Fibroblast of skin of left biceps (primary cell): ENCODE measurements around the gene ZNF648.
"Not testable (repeated sequence)": the region's sequence is repeated elsewhere in the genome, so short reads cannot be mapped to it uniquely, and the experiment has no call there.

ENCODE experiments used
- DNase-seq, 2 experiments: peaks; one replicate each; pipeline ENCODE4 v3.0.0-alpha.2; 2013; ENCODE audit warnings: low read depth in 2 of 2

Gene ZNF648

GRCh38 chr1:182061594-182061993 is at the start of gene ZNF648:
Gene ZNF648 (minus strand): TSS chr1:182061712. CDS start chr1:182058010, 3,702 bp downstream.
- DNase-seq, result no peak

DNA sequence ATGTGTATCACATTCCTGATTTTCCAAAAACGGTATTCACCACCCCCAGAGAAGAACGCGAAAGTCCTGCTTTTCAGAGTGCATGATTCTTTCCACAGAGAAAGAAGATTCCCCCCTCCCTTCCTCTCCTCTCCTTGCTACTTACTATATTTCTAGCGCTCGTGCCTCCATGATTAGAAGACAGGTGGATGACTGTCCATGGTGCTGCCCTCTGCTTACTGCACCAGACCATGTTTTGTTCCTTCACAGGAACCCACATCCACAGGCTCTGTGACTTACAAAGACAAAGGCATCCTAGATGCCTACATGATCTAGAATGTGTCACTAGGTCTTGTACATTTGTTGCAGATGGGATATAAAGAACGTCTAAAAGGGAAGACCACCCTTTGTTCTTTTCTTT is 49.1 kb upstream of the ZNF648 start:
- no peak for DNase-seq

DNA sequence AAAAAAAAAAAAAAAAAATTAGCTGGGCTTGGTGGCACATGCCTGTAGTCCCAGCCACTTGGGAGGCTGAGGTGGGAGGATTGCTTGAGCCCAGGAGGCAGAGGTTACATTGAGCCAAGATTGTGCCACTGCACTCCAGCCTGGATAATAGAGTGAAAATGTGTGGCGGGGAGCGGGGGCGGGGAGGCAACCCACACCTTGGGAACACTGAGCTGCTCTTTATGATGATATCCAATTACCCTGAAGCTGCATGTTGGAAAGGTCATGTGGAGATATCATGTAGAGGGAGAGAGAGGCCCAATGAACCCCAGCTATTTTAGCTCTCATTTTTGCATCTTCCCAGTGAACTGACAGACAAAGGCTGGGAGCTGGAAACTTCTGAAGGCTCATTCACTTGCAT is 48.3 kb upstream of the ZNF648 start:
- no peak for DNase-seq

DNA sequence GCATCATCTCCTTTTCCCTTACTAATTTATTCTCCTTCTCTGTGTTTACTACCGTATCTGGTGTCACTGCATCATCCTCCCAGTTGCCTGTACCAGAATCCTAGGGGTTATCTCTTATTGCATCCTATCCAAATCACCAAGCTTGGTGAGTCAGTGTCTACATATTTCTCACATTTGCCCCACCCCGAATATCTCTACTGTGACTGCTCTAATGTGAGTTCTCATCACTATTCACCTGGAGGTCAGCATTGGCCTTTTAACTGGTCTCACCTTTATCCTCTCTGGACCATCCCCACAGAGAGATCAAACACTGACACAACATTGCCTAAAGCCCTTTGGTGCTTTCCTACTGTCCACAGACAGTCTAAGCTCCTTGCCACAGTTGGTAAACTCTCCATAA is 45.7 kb upstream of the ZNF648 start:
- DNase-seq, result no peak

DNA sequence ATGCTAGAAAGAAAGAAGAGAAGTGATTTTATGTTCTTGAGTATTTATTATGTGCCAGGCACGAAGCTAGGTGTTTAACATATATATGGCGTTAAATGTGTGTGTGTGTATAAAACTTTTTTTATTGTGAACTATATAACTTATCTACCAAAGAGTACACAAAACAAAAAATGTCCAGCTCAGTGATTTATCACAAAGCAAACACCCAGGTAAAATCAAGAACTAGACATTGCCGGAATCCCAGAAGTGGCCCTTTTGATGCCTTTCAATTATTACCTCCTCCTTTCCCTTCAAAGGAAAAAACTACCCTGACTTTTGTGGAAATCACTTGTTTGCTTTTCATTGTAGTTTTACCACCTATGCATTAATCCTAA is 40.5 kb upstream of the ZNF648 start:
- no peak for DNase-seq

DNA sequence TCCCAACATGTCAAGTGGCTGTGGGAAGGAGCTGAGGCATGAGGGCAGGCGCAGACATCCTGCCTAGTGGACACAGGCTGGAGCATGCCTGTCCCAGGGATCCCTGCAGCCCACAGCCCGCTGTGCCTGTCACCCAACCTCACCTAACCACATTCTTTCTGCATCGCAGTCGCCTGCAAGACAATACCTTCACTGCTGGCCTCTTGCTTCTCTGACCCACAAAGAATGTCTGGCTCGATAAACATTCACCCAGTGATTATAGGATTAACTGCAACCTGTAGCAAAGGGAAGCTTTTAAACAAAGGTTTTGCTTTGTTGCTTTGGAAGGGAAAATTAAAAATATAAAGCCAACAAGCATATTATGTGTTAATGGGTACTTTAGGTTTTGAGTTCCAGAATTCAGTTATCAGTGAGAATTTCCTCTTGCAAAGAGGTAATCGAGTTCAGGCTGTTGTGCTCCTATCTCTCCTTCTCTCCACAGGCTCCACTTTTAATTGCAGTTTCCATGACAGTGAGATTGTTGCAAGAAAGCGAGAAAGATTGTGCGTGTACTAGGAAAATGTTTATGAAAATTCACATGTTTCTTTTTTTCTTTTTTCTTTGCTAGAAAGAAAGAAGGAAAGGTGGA is 40.0 kb upstream of the ZNF648 start:
- DNase-seq, result no peak

GRCh38 chr1:182098301-182098700 is 36.8 kb upstream of the ZNF648 start:
- no peak for DNase-seq

GRCh38 chr1:182095946-182096345 is 34.4 kb upstream of the ZNF648 start:
- DNase-seq, result no peak

DNA sequence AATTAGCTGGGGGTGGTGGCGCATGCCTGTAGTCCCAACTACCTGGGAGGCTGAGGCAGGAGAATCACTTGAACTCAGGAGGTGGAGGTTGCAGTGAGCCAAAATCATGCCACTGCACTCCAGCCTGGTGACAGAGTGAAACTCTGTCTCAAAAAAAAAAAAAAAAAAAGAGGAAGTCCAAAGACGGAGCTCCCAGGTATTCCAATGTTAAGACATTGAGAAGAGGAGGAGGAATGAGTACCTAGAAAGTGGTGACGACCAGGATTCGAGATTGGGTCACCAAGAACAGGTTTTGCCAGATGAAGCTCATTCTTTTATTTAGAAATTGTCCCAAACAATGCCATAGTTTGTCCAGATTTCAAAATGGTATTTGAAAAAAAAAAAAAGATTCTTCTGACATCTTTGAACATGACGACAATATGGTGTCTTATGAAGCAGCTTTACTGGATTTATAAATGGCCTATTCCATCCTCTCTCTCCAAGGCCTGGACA is 33.0 kb upstream of the ZNF648 start:
- DNase-seq, result not testable (repeated sequence)

DNA sequence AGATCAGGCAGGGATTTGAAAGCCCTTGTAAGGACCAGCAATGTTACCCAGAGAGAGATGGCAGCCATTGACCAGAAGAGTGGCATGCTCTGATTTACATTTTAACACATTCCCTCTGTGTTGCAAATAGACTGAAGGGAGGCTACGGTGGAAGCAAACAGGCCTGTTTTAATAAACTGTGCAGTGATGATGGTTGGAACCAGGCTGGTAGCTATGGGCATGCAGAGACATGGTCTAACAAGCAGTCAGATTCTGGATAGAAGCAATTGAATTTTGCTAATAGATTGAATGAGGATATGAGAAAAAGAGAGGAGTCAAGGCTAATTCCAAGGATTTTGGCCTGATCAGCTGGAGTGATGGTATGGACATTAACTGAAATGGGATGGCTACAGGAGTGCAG is 32.3 kb upstream of the ZNF648 start:
- DNase-seq, result no peak

GRCh38 chr1:182092336-182092735 is 30.8 kb upstream of the ZNF648 start:
- no peak for DNase-seq

GRCh38 chr1:182091083-182091482 is 29.6 kb upstream of the ZNF648 start:
- no peak for DNase-seq

- no peak for DNase-seq
These were observed 26.3 kb upstream of the ZNF648 start for GRCh38 chr1:182087719-182088350.

DNA sequence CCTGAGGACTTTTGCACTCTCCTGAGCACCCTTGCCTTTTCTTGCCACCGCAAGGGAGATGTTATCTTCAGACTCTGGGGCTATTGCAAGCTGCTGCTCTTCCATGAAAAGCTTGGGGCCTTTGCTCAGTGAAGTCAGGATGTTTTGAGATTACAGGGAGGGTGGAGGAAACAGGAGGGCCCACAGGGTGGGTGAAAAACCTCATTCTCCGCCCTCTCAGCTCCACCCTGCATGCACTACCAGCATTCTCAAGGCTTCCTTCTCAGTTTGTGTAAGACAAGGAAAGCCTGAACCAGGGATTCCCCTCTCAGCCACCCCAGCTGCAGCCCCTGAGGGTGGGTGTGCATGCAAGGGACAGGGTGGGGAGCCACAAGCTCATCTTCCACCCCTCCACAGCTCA is 25.8 kb upstream of the ZNF648 start:
- no peak for DNase-seq

GRCh38 chr1:182086620-182087019 is 25.1 kb upstream of the ZNF648 start:
- no peak for DNase-seq

- no peak for DNase-seq
These were observed 24.6 kb upstream of the ZNF648 start for GRCh38 chr1:182086136-182086535.

- no peak for DNase-seq
These were observed 24.2 kb upstream of the ZNF648 start for GRCh38 chr1:182085726-182086125.

DNA sequence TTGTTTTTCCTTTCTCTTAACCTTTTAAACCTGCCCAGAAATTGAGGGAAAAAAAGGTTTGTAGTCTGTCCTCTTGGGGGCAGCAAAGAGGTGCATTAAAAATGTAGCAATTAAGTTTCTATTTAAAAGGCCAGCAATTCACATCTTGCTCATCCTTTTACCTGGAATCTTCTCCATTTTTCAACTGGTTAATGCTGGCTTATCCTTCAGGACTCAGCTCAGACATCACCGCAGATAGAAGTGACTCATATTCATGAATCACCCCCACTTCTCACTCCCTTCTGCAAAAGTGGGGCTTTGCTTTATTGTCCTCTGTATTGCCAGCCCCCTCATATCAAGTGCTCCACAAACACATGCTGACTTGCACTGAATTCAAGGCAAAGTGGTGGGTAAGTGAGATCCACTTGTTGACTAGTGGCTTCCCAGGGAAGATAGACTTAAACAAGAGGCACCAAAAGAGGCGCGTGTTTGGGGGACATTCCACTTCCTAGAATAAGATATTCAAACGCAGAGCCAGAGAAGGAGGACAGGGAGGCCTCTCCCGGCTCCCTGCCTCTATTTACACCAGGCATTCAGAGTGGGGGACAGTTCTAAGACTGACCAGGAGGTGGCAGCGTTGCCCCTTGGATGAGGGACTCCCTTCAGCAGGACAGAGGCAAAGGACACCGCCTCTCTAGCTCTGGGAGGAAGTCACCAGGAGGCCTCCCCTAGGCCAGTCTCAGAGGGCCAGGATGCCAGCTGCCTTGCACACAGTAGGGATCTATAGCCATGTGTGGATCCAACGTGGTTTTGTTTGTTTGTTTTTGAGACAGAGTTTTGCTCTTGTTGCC is 23.2 kb upstream of the ZNF648 start:
- DNase-seq, result peak; percentile 25 to 37

GRCh38 chr1:182083851-182084486 is 22.5 kb upstream of the ZNF648 start:
- DNase-seq, result no peak

DNA sequence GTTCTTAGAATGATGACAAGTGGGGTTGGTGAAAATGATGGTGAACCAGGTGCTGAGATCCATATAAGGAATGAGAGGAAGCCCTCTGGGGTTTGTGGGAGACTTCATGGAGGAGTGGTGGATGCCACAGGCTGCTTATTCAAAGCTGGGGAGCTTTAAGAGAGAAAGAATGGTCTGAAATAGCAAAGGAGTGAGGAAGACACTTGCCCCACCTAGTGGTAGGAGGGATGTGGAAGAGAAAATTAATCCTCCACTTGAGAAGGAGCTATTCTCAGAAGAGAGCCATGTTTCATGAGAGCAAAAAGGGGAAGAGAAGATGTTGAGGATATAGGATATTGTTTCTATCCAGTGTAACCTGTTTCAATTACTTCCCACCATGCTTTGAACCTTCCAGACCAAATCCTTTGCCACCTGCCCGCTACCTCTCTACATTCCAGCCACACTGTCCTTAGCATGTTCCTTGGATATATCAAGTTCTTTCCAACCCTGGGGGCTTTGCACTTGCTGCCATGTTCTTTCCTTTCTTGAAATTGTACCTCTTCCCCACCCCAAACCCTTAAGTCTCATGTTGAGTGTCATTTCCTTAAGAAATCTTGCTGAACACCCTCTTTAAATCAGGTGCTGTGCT is 19.6 kb upstream of the ZNF648 start:
- DNase-seq, result no peak

DNA sequence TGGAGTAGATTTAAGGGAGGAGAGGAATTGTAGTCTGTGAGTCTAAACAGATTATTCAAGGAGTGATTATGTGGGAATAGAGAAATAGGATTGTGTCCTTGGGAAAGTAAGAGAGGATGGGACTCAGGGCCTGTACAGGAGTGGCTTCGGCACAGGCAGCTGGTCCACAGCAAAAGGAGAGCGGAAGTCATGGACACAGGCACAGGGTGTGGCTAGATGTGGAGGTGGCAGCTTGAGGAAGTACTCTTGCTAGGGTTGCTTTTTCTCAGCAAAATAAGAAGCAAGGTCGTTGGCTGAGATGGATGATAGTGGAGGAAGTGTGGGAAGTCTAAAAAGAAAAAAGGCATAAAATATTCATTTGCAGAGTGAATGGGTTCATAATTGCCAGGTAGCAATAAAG is 18.5 kb upstream of the ZNF648 start:
- no peak for DNase-seq

DNA sequence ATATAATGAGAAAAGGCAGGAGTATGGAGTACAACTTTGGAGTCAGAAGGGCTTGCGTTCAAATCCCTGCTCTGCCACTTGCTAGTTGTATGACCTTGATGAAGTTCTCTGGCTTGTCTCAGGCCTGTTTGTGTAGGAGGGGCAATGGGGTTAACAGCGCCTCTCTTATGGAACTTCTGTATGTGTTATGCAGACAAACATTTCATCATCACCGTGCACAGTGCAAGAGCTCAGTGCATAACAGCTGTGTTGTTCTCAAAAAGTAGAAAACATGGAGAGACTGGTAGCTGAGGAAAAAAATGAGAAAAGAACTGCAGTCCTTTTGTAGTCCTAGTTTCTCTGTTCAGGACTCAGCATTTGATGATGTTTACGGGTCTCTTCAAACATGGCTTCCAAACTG is 10.4 kb upstream of the ZNF648 start:
- no peak for DNase-seq
